ENCODE results near the gene STRBP.
"Not testable (repeated sequence)": the region's sequence is repeated elsewhere in the genome, so short reads cannot be mapped to it uniquely, and the experiment has no call there.

The STRBP gene

DNA sequence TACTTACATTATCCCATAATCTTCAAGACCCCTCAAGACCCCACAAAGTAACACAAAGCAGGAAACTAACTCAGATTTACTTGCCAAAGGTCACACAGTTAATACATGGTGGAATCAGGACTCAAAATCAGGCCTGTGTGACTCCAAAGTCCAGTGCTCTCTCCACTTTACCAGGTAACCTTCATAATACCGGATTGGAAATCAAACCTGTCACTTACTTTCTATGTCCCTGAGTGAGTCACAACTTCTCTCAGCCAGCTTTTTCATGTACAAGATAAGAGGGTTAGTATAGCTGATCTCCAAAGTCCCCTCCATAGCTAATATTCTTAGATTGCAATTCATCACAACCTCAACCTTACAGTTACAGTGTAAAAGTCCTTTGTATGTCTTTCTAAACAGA is 17.1 kb downstream of the STRBP start:
- H3K79me2 ChIP-seq (ENCODE audit: control insufficient read depth, low read length) = peaks cover 100% of the 10 kb centered on the region
- H4K20me1 ChIP-seq (ENCODE audit: control insufficient read depth, insufficient read depth, low read depth, low read length) = peaks cover 27% of the 10 kb centered on the region
- H3K27me3 ChIP-seq (ENCODE audit: control insufficient read depth, low read length) = no peaks in the 10 kb centered on the region
- no peaks in the 10 kb centered on the region for H3K9me2 ChIP-seq (replicated peaks; ENCODE audit: control insufficient read depth, low read length)
- TF ChIP-seq, protein P1, sequence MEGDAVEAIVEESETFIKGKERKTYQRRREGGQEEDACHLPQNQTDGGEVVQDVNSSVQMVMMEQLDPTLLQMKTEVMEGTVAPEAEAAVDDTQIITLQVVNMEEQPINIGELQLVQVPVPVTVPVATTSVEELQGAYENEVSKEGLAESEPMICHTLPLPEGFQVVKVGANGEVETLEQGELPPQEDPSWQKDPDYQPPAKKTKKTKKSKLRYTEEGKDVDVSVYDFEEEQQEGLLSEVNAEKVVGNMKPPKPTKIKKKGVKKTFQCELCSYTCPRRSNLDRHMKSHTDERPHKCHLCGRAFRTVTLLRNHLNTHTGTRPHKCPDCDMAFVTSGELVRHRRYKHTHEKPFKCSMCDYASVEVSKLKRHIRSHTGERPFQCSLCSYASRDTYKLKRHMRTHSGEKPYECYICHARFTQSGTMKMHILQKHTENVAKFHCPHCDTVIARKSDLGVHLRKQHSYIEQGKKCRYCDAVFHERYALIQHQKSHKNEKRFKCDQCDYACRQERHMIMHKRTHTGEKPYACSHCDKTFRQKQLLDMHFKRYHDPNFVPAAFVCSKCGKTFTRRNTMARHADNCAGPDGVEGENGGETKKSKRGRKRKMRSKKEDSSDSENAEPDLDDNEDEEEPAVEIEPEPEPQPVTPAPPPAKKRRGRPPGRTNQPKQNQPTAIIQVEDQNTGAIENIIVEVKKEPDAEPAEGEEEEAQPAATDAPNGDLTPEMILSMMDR (IDR thresholded peaks at IDR 0.05; ENCODE audit: low read depth, low read length, poor library complexity, severe bottlenecking) = no peak
- no peak for TF ChIP-seq EZH2phosphoT487 (IDR thresholded peaks at IDR 0.05; ENCODE audit: borderline replicate concordance, low read length)
- H3K4me1 ChIP-seq (ENCODE audit: control insufficient read depth, low read length) = peaks cover 96% of the 10 kb centered on the region
- peaks cover 15% of the 10 kb centered on the region for H3F3A ChIP-seq (ENCODE audit: control insufficient read depth, insufficient read depth)
- no peak overlapping the region for H3K4me3 ChIP-seq (ENCODE audit: low read length)
- H3K27ac ChIP-seq (ENCODE audit: low read depth, low read length) = peak overlapping the region; percentile 7; the same call in 1 of the 2 replicates
- H3K36me3 ChIP-seq (ENCODE audit: control insufficient read depth, low read length) = peaks cover 40% of the 10 kb centered on the region
- H3K9me3 ChIP-seq (ENCODE audit: control insufficient read depth, insufficient read depth, low read length) = no peaks in the 10 kb centered on the region
- peak overlapping the region; percentile 42 for H3K4me2 ChIP-seq (ENCODE audit: low read length)

DNA sequence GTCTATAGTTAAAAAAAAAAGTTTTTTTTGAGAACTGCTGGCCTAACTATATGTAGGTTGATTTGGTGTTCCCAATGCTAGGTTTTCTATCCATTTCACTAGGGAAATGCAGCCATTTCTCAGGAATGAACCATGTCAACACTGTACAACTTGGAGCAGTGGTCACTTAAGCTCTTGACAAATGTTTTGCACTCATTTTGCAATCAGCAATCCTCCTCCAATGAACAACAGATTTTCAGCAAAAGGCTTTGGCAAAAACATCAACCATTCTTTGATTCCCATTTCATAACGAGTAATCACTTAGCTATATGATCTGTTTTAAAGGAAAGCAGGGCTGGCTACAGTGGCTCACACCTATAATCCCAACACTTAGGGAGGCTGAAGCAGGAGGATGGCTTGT is 17.9 kb downstream of the STRBP start:
- Histone ChIP-seq H4K20me1 (ENCODE audit: control insufficient read depth, insufficient read depth, low read depth, low read length) (peaks cover 30% of the 10 kb centered on the region), H3K27ac (ENCODE audit: low read depth, low read length) (no peak overlapping the region), H3K4me1 (ENCODE audit: control insufficient read depth, low read length) (peaks cover 96% of the 10 kb centered on the region), H3K27me3 (ENCODE audit: control insufficient read depth, low read length) (no peaks in the 10 kb centered on the region), H3K4me2 (ENCODE audit: low read length) (no peak overlapping the region), H3K79me2 (ENCODE audit: control insufficient read depth, low read length) (peaks cover 100% of the 10 kb centered on the region), H3K4me3 (ENCODE audit: low read length) (no peak overlapping the region), H3K9me3 (ENCODE audit: control insufficient read depth, insufficient read depth, low read length) (no peaks in the 10 kb centered on the region), H3K9me2 (replicated peaks; ENCODE audit: control insufficient read depth, low read length) (no peaks in the 10 kb centered on the region), H3K36me3 (ENCODE audit: control insufficient read depth, low read length) (peaks cover 48% of the 10 kb centered on the region), H3F3A (ENCODE audit: control insufficient read depth, insufficient read depth) (peaks cover 20% of the 10 kb centered on the region)
- TF ChIP-seq, protein P1 (IDR thresholded peaks at IDR 0.05; ENCODE audit: low read depth, low read length, poor library complexity, severe bottlenecking) = no peak
- no peak for TF ChIP-seq EZH2phosphoT487 (IDR thresholded peaks at IDR 0.05; ENCODE audit: borderline replicate concordance, low read length)

DNA sequence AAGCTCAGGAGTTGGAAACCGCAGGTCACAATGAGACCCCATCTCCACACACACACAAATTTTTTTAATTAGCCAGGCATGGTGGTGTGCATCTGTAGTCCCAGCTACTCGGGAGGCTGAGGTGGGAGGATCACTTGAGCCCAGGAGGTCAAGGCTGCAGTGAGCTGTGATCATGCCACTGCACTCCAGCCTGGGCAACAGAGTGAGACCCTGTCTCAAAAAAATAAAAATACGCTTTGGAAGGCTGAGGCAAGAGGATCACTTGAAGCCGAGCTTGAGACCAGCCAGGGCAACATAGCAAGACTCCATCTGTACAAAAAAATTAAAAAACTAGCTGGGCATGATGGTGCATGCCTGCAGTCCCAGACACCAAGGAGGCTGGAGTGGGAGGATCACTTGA is 19.2 kb downstream of the STRBP start:
- not testable (repeated sequence) for H3K27me3 ChIP-seq (ENCODE audit: control insufficient read depth, low read length); H3K4me3 ChIP-seq (ENCODE audit: low read length); H3K9me3 ChIP-seq (ENCODE audit: control insufficient read depth, insufficient read depth, low read length); H3K9me2 ChIP-seq (replicated peaks; ENCODE audit: control insufficient read depth, low read length); H3K27ac ChIP-seq (ENCODE audit: low read depth, low read length)
- Histone ChIP-seq H3K4me1 (ENCODE audit: control insufficient read depth, low read length) (peaks cover 96% of the 10 kb centered on the region), H4K20me1 (ENCODE audit: control insufficient read depth, insufficient read depth, low read depth, low read length) (peaks cover 34% of the 10 kb centered on the region), H3K79me2 (ENCODE audit: control insufficient read depth, low read length) (peaks cover 100% of the 10 kb centered on the region), H3K4me2 (ENCODE audit: low read length) (peak overlapping the region; percentile 22; the same call in 1 of the 2 replicates), H3F3A (ENCODE audit: control insufficient read depth, insufficient read depth) (peaks cover 24% of the 10 kb centered on the region), H3K36me3 (ENCODE audit: control insufficient read depth, low read length) (peaks cover 52% of the 10 kb centered on the region)

DNA sequence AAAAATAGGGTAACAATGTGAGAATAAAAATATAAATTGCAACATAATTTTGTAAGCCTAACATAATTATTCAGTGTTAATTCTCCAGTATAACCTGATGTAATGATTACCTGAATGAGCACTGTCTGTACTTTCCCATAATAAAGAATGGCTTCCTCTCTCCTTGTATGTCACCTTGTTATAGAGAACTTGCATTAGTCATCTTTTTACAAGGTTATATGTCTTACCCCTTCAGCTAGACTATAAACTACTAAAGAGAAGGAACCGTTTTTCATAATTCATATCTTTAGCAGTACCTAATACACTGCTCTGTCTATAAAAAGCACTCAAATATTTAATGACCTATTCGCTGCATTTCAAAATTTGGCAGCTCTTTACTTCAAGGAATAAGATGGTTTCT is 19.8 kb downstream of the STRBP start:
- Histone ChIP-seq H4K20me1 (ENCODE audit: control insufficient read depth, insufficient read depth, low read depth, low read length) (peaks cover 32% of the 10 kb centered on the region), H3K27me3 (ENCODE audit: control insufficient read depth, low read length) (no peaks in the 10 kb centered on the region), H3K9me2 (replicated peaks; ENCODE audit: control insufficient read depth, low read length) (no peaks in the 10 kb centered on the region), H3K79me2 (ENCODE audit: control insufficient read depth, low read length) (peaks cover 100% of the 10 kb centered on the region), H3K4me2 (ENCODE audit: low read length) (peak overlapping the region; percentile 22; the same call in 1 of the 2 replicates), H3K4me3 (ENCODE audit: low read length) (no peak overlapping the region), H3K4me1 (ENCODE audit: control insufficient read depth, low read length) (peaks cover 96% of the 10 kb centered on the region), H3K9me3 (ENCODE audit: control insufficient read depth, insufficient read depth, low read length) (no peaks in the 10 kb centered on the region), H3K27ac (ENCODE audit: low read depth, low read length) (no peak overlapping the region), H3F3A (ENCODE audit: control insufficient read depth, insufficient read depth) (peaks cover 24% of the 10 kb centered on the region), H3K36me3 (ENCODE audit: control insufficient read depth, low read length) (peaks cover 52% of the 10 kb centered on the region)
- TF ChIP-seq EZH2phosphoT487 (IDR thresholded peaks at IDR 0.05; ENCODE audit: borderline replicate concordance, low read length) = no peak
- TF ChIP-seq, protein P1 (IDR thresholded peaks at IDR 0.05; ENCODE audit: low read depth, low read length, poor library complexity, severe bottlenecking) = no peak

All from DOHH2 (cell line).